GM12873 (cell line): ENCODE data around the gene UBXN2A.

Experiments used
- TF ChIP-seq, protein P1 (sequence below): IDR thresholded peaks from 2 replicates; pipeline ENCODE4 v1.5.1; 2012; ENCODE audit warnings: low read depth, mild to moderate bottlenecking, moderate library complexity, low read length, control low read depth; ENCODE audit not compliant: insufficient read depth; ENCODE audit errors: missing control alignments

The UBXN2A gene

GRCh38 chr2:23939987-23940717 lies at the start of gene UBXN2A:
TSS of gene UBXN2A (plus strand) at chr2:23940463. CDS start at chr2:23958315, 17,852 bp downstream.
- TF ChIP-seq, protein P1, sequence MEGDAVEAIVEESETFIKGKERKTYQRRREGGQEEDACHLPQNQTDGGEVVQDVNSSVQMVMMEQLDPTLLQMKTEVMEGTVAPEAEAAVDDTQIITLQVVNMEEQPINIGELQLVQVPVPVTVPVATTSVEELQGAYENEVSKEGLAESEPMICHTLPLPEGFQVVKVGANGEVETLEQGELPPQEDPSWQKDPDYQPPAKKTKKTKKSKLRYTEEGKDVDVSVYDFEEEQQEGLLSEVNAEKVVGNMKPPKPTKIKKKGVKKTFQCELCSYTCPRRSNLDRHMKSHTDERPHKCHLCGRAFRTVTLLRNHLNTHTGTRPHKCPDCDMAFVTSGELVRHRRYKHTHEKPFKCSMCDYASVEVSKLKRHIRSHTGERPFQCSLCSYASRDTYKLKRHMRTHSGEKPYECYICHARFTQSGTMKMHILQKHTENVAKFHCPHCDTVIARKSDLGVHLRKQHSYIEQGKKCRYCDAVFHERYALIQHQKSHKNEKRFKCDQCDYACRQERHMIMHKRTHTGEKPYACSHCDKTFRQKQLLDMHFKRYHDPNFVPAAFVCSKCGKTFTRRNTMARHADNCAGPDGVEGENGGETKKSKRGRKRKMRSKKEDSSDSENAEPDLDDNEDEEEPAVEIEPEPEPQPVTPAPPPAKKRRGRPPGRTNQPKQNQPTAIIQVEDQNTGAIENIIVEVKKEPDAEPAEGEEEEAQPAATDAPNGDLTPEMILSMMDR = no peak

GRCh38 chr2:23900133-23900532 lies 40.1 kb upstream of the UBXN2A start:
- TF ChIP-seq, protein P1 = no peak

DNA sequence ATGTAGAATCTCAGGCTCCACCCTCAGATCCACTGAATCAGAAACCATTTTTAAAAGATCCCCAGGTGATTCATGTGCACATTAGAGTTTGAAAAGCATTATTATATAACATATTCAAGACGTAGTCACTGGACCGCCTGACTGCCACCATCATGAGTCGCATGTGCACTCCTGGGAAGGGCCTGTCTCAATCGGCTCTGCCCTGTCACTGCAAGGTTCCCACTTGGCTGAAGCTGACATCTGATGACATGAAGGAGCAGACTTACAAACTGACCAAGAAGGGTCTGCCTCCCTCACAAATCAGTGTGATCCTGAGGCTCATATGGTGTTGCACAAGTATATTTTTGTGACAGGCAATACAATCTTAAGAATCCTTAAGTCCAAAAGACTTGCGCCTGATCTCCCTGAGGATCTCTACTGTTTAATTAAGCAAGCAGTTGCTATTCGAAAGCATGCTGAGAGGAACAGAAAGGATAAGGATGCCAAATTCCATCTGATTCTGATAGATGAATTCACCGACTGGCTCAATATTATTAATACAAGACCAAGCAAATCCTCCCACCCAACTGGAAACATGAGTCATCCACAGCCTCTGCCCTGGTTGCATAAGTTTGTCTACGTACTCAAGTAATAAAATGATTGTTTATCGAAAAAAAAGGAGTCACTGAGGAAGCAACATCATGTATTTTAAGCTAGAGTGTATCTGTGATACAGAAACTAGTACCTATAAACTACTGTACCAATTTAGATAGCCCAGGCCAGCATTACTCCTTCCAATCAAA lies 39.5 kb upstream of the UBXN2A start:
- TF ChIP-seq, protein P1 = no peak

DNA sequence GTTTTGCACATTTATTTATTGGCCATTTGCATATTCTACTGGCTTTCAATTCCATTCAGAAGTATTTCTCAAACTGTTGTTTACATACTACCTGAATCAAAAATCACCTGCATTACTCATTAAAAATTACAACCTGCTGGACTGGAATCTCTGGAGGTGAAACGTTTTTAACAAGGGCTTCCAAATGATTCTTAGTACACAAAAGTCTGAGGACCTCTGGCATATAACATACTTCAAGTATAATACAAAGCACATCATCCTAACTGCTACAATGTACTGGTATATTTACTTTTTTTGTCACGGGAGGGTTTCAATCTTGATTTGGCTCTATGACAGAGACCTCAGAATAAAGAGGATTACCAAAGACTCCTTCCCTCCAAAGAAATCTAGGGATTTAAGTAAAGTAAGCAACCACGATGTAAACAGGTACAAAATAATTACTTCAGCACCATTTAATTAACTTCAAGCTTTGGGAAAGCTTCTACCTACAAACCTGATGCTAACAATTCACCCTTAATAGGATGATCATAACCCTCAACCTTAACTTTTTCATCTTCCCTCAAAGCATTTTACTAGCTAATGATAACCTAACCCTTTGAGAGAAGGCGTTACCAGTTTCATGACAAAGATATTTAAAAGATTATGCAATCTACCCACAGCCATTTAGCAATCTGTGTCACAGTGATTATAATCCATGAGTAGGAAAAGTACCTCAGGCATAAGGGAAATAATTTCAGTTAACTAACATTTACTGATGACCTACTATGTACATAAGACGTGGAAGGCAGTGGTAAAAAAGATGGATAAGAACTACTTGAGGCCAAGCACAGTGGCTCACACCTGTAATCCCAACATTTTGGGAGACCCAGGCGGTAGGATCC lies 38.1 kb upstream of the UBXN2A start:
- TF ChIP-seq, protein P1 = no peak

GRCh38 chr2:23903034-23903433 lies 37.2 kb upstream of the UBXN2A start:
- TF ChIP-seq, protein P1 = no peak

GRCh38 chr2:23904215-23904614 lies 36.0 kb upstream of the UBXN2A start:
- TF ChIP-seq, protein P1 = no peak

DNA sequence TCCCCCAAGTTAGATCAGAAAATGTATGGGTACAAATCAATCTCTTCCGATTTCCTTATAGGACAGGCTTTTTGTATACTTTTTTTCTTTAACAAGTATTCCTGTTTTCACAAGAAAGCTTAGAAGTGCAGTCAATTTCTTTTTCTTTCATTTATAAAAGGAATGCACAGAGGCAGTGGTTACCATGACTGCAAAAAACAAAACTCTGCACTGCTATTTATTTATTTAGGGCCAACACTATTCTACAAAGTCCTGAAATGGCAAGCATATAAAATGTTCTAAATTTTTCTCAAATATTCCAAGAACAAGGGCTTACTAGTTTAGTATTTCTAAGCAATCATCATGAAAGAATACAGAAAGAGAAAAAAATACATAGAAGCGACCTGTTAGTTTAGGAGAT lies 35.6 kb upstream of the UBXN2A start:
- TF ChIP-seq, protein P1 = no peak
